Loucy (cell line): ENCODE data around the gene FASLG.

Experiments
- H2AFZ ChIP-seq: fragments of 200-600 bp; sonication (generic); 2 replicates; pipeline ENCODE4 v1.6.0; 2016; ENCODE audit warnings: antibody characterized with exemption, mild to moderate bottlenecking, low read length, moderate library complexity
- H3F3A ChIP-seq: fragments of 200-600 bp; 2 replicates; pipeline ENCODE4 v1.6.0; 2016; ENCODE audit warnings: antibody characterized with exemption, low read depth, mild to moderate bottlenecking
- H3K27me3 ChIP-seq: fragments of 200-600 bp; sonication (generic); 2 replicates; pipeline ENCODE4 v1.6.1; 2014; ENCODE audit warnings: low read length, mild to moderate bottlenecking; ENCODE audit not compliant: insufficient read depth, poor library complexity, severe bottlenecking
- H3K36me3 ChIP-seq: fragments of 200-600 bp; sonication (generic); 2 replicates; pipeline ENCODE4 v1.6.1; 2016; ENCODE audit warnings: low read length; ENCODE audit not compliant: insufficient read depth
- H3K4me1 ChIP-seq: fragments of 200-600 bp; sonication (generic); 2 replicates; pipeline ENCODE4 v1.5.1; 2014; ENCODE audit warnings: low read length, mild to moderate bottlenecking; ENCODE audit not compliant: insufficient read depth, poor library complexity, severe bottlenecking
- H3K4me2 ChIP-seq: fragments of 200-600 bp; sonication (generic); 2 replicates; pipeline ENCODE4 v1.6.0; 2014; ENCODE audit warnings: antibody characterized with exemption, low read length, low read depth, mild to moderate bottlenecking; ENCODE audit not compliant: poor library complexity, severe bottlenecking
- H3K4me3 ChIP-seq: fragments of 200-600 bp; sonication (generic); 2 replicates; pipeline ENCODE4 v1.5.1; 2014; ENCODE audit warnings: low read length, mild to moderate bottlenecking, mixed read lengths; ENCODE audit not compliant: poor library complexity, severe bottlenecking
- H3K79me2 ChIP-seq: fragments of 200-600 bp; sonication (generic); 2 replicates; pipeline ENCODE4 v1.6.1; 2014; ENCODE audit warnings: low read length; ENCODE audit not compliant: insufficient read depth
- H3K9ac ChIP-seq: fragments of 200-600 bp; sonication (generic); 2 replicates; pipeline ENCODE4 v1.6.0; 2014; ENCODE audit warnings: mild to moderate bottlenecking, low read depth, low read length, moderate library complexity; ENCODE audit not compliant: poor library complexity, severe bottlenecking
- H3K9me2 ChIP-seq: fragments of 200-600 bp; sonication (generic); replicated peaks from 2 replicates; pipeline ENCODE4 v1.6.1; 2016; ENCODE audit warnings: low read depth, low read length, mixed read lengths
- H3K9me3 ChIP-seq: fragments of 200-600 bp; sonication (generic); 2 replicates; pipeline ENCODE4 v1.6.1; 2014; ENCODE audit warnings: mild to moderate bottlenecking, antibody characterized with exemption, low read length, low read depth; ENCODE audit not compliant: insufficient read depth
- H4K20me1 ChIP-seq: fragments of 200-600 bp; sonication (generic); 2 replicates; pipeline ENCODE4 v1.6.0; 2014; ENCODE audit warnings: antibody characterized with exemption, low read length, mild to moderate bottlenecking; ENCODE audit not compliant: insufficient read depth, poor library complexity, severe bottlenecking
- CTCF ChIP-seq: fragments of 200-600 bp; sonication (generic); conservative IDR thresholded peaks from 2 replicates; pipeline ENCODE4 v1.5.1; 2014; ENCODE audit warnings: mild to moderate bottlenecking, antibody characterized with exemption, low read length
- EZH2phosphoT487 ChIP-seq: fragments of 200-600 bp; IDR thresholded peaks from 2 replicates; pipeline ENCODE4 v1.6.1; 2018; ENCODE audit warnings: antibody characterized with exemption, mild to moderate bottlenecking, moderate library complexity, borderline replicate concordance

The FASLG gene

GRCh38 chr1:172646653-172647052, 12.2 kb upstream of the FASLG start:
- Histone ChIP-seq H3K4me3 (no peak overlapping the region), H3K9me2 (no peaks in the 10 kb centered on the region), H3K27me3 (no peaks in the 10 kb centered on the region), H3K9ac (no peak overlapping the region), H3K79me2 (no peaks in the 10 kb centered on the region), H3K4me1 (peaks cover 66% of the 10 kb centered on the region), H3K36me3 (no peaks in the 10 kb centered on the region), H3F3A (0 out of 2 replicates have a peak, but pooled peaks cover 4% of the 10 kb centered on the region), H3K9me3 (no peaks in the 10 kb centered on the region), H2AFZ (peak overlapping the region; percentile 35), H4K20me1 (no peaks in the 10 kb centered on the region), H3K4me2 (peak overlapping the region; percentile 36)
- TF ChIP-seq CTCF (no peak), EZH2phosphoT487 (no peak)

DNA sequence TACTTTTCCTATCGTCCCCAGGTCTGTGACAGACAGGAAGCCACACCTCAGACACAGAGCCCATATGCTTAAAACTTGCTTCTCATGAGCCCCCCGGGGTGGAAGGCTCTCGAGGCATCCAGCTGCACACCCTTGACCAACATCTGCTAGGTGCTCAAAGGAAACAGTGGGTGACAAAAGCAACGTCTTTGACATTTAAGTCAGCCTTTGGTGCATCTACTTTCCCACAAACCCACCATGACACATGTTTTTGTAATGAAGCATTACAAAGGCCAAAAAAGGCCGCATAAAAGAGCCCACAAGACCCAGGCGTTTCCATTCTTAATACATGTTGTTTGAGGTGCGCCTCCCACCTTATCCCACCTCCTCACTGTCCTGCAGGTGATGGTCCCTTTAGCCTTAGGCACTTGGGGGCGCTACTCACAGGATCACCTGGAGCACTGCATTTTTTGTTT, 11.8 kb upstream of the FASLG start:
- Histone ChIP-seq H3K9me3 (no peaks in the 10 kb centered on the region), H3K4me1 (peaks cover 69% of the 10 kb centered on the region), H3K79me2 (no peaks in the 10 kb centered on the region), H3F3A (0 out of 2 replicates have a peak, but pooled peaks cover 4% of the 10 kb centered on the region), H4K20me1 (no peaks in the 10 kb centered on the region), H3K4me2 (peak overlapping the region; percentile 36), H3K9ac (peak overlapping the region; percentile 23), H2AFZ (peak overlapping the region; percentile 35), H3K4me3 (no peak overlapping the region), H3K36me3 (no peaks in the 10 kb centered on the region), H3K9me2 (no peaks in the 10 kb centered on the region), H3K27me3 (no peaks in the 10 kb centered on the region)
- TF ChIP-seq CTCF: peak; percentile 39
- TF ChIP-seq EZH2phosphoT487: no peak

- no peaks in the 10 kb centered on the region for H3K9me3 ChIP-seq
- no peaks in the 10 kb centered on the region for H4K20me1 ChIP-seq
- TF ChIP-seq EZH2phosphoT487: no peak
- no peak for TF ChIP-seq CTCF
- peaks cover 69% of the 10 kb centered on the region for H3K4me1 ChIP-seq
- no peak overlapping the region for H3K9ac ChIP-seq
- no peaks in the 10 kb centered on the region for H3K9me2 ChIP-seq
- H3K4me3 ChIP-seq: no peak overlapping the region
- no peaks in the 10 kb centered on the region for H3K79me2 ChIP-seq
- peaks cover 10% of the 10 kb centered on the region; the same call in 1 of the 2 replicates for H3F3A ChIP-seq
- H2AFZ ChIP-seq: no peak overlapping the region
- no peaks in the 10 kb centered on the region for H3K36me3 ChIP-seq
- peak overlapping the region; percentile 36 for H3K4me2 ChIP-seq
- no peaks in the 10 kb centered on the region for H3K27me3 ChIP-seq
Observed at GRCh38 chr1:172647987-172648386, 10.9 kb upstream of the FASLG start.
